H1 (cell line): ENCODE measurements around the gene ZNF248. TPM values are rescaled to one million over a fixed set of nuclear protein-coding genes. Genes with fewer than 3 reads are reported as not detected.

Experiments used
- ASH2L ChIP-seq: fragments of 200-600, 300-600 bp; sonication (generic); IDR thresholded peaks from one replicate; pipeline ENCODE4 v1.7.1; 2017; ENCODE audit warnings: low read length
- CBX5 ChIP-seq: fragments of 300-800, 300-1000 bp; sonication (generic); IDR thresholded peaks from 2 replicates; pipeline ENCODE4 v1.7.1; 2016; ENCODE audit warnings: antibody characterized with exemption, low read length, low read depth
- KDM1A ChIP-seq: fragments of 200-600, 300-600 bp; sonication (generic); IDR thresholded peaks from 2 replicates; pipeline ENCODE4 v1.7.1; 2016; ENCODE audit warnings: mild to moderate bottlenecking, low read length, borderline replicate concordance
- SIRT6 ChIP-seq: IDR thresholded peaks from one replicate; pipeline ENCODE4 v1.7.1; 2012; ENCODE audit warnings: low read length, inconsistent platforms
- SUZ12 ChIP-seq: fragments of 200-600 bp; sonication (generic); IDR thresholded peaks from 2 replicates; pipeline ENCODE4 v1.6.1; 2012; ENCODE audit warnings: mild to moderate bottlenecking, inconsistent platforms, low read length, moderate library complexity, mixed read lengths
- TEAD4 ChIP-seq: IDR thresholded peaks from 2 replicates; pipeline ENCODE4 v1.6.1; 2012; ENCODE audit warnings: low read depth, low read length, inconsistent platforms, mixed read lengths
- polyA plus RNA-seq, 7 experiments: library from polyadenylated mRNA; depleted of rRNA in 3 of 7; stranded (reverse) in 5 of 7; unstranded in 2 of 7; fragments of >200 nt in 5 of 7; fragments of 200-250 nt in 2 of 7; gene quantifications; 1 replicate in 5 of 7; 2 replicates in 1 of 7; 4 replicates in 1 of 7; pipeline versions ENCODE4 v1.2.1 to v1.2.3, GENCODE V29; 2011 to 2013; ENCODE audit warnings: missing spikeins in 2 of 7, mixed read lengths in 2 of 7
- total RNA-seq: library from RNA; stranded (reverse); fragmentation: NEBNext Ultra II Directional; extraction: Animal tissue kit (Norgen Biotek cat#: 25700); gene quantifications from 2 replicates; pipeline ENCODE4 v1.2.1, GENCODE V29; 2021

The ZNF248 gene
- total and polyA plus RNA-seq, 2 of the 8 experiments (the other 6 are each of a cell fraction or from before 2014, with no cell fraction given) = 9.1 TPM; not detected in 1

GRCh38 chr10:37803269-37803668 lies 54.1 kb downstream of the ZNF248 start (continued):
- no peak for TF ChIP-seq SIRT6
- no peak for TF ChIP-seq CBX5
- no peak for TF ChIP-seq ASH2L
- no peak for TF ChIP-seq KDM1A
- no peak for TF ChIP-seq SUZ12
- no peak for TF ChIP-seq TEAD4
- TF ChIP-seq, all 59 proteins: peak for 0
